ENCODE data around the gene NDRG3.
"Not testable (repeated sequence)": the region's sequence is repeated elsewhere in the genome, so short reads cannot be mapped to it uniquely, and the experiment has no call there.

NDRG3 gene

GRCh38 chr20:36728986-36729385 lies 16.9 kb downstream of the NDRG3 start:
- Histone ChIP-seq H3K27me3 (ENCODE audit: control insufficient read depth, insufficient read depth, low read length) (no peaks in the 10 kb centered on the region), H3K9me3 (replicated peaks; ENCODE audit: low read length) (no peaks in the 10 kb centered on the region), H3K9ac (ENCODE audit: low read depth, low read length) (no peak overlapping the region), H3K4me1 (ENCODE audit: control insufficient read depth, insufficient read depth, low read length) (peaks cover 4% of the 10 kb centered on the region), H3K4me2 (ENCODE audit: low read length) (no peak overlapping the region), H3K4me3 (ENCODE audit: low read length) (no peak overlapping the region), H3K36me3 (ENCODE audit: insufficient read depth, low read length) (no peaks in the 10 kb centered on the region)

- no peaks in the 10 kb centered on the region for H3K36me3 ChIP-seq (ENCODE audit: insufficient read depth, low read length)
- no peak overlapping the region for H3K4me3 ChIP-seq (ENCODE audit: low read length)
- no peak overlapping the region for H3K9ac ChIP-seq (ENCODE audit: low read depth, low read length)
- H3K4me1 ChIP-seq (ENCODE audit: control insufficient read depth, insufficient read depth, low read length) = no peaks in the 10 kb centered on the region
- no peaks in the 10 kb centered on the region for H3K9me3 ChIP-seq (replicated peaks; ENCODE audit: low read length)
- no peaks in the 10 kb centered on the region for H3K27me3 ChIP-seq (ENCODE audit: control insufficient read depth, insufficient read depth, low read length)
- H3K4me2 ChIP-seq (ENCODE audit: low read length) = no peak overlapping the region
These were observed 19.7 kb downstream of the NDRG3 start for GRCh38 chr20:36726168-36726567.

GRCh38 chr20:36720510-36720909 lies 25.4 kb downstream of the NDRG3 start:
- H3K9ac ChIP-seq (ENCODE audit: low read depth, low read length) = no peak overlapping the region
- H3K27me3 ChIP-seq (ENCODE audit: control insufficient read depth, insufficient read depth, low read length) = no peaks in the 10 kb centered on the region

GRCh38 chr20:36717657-36718056 lies 28.2 kb downstream of the NDRG3 start:
- Histone ChIP-seq H3K4me3 (ENCODE audit: low read length) (no peak overlapping the region), H3K9me3 (replicated peaks; ENCODE audit: low read length) (no peaks in the 10 kb centered on the region), H3K4me1 (ENCODE audit: control insufficient read depth, insufficient read depth, low read length) (no peaks in the 10 kb centered on the region), H3K9ac (ENCODE audit: low read depth, low read length) (no peak overlapping the region), H3K4me2 (ENCODE audit: low read length) (no peak overlapping the region), H3K27me3 (ENCODE audit: control insufficient read depth, insufficient read depth, low read length) (no peaks in the 10 kb centered on the region), H3K36me3 (ENCODE audit: insufficient read depth, low read length) (no peaks in the 10 kb centered on the region)

More at GRCh38 chr20:36720510-36720909, 25.4 kb downstream of the NDRG3 start:
- Histone ChIP-seq H3K36me3 (ENCODE audit: insufficient read depth, low read length) (no peaks in the 10 kb centered on the region), H3K4me3 (ENCODE audit: low read length) (no peak overlapping the region), H3K4me2 (ENCODE audit: low read length) (no peak overlapping the region), H3K9me3 (replicated peaks; ENCODE audit: low read length) (no peaks in the 10 kb centered on the region), H3K4me1 (ENCODE audit: control insufficient read depth, insufficient read depth, low read length) (no peaks in the 10 kb centered on the region)

GRCh38 chr20:36717021-36717420 lies 28.9 kb downstream of the NDRG3 start:
- Histone ChIP-seq H3K4me2 (ENCODE audit: low read length) (no peak overlapping the region), H3K27me3 (ENCODE audit: control insufficient read depth, insufficient read depth, low read length) (no peaks in the 10 kb centered on the region), H3K4me1 (ENCODE audit: control insufficient read depth, insufficient read depth, low read length) (no peaks in the 10 kb centered on the region), H3K9ac (ENCODE audit: low read depth, low read length) (no peak overlapping the region), H3K4me3 (ENCODE audit: low read length) (no peak overlapping the region), H3K36me3 (ENCODE audit: insufficient read depth, low read length) (no peaks in the 10 kb centered on the region), H3K9me3 (replicated peaks; ENCODE audit: low read length) (no peaks in the 10 kb centered on the region)

GRCh38 chr20:36712775-36713174 lies 33.1 kb downstream of the NDRG3 start:
- no peaks in the 10 kb centered on the region for H3K9me3 ChIP-seq (replicated peaks; ENCODE audit: low read length)
- no peaks in the 10 kb centered on the region for H3K27me3 ChIP-seq (ENCODE audit: control insufficient read depth, insufficient read depth, low read length)
- no peaks in the 10 kb centered on the region for H3K4me1 ChIP-seq (ENCODE audit: control insufficient read depth, insufficient read depth, low read length)
- no peaks in the 10 kb centered on the region for H3K36me3 ChIP-seq (ENCODE audit: insufficient read depth, low read length)
- H3K4me2 ChIP-seq (ENCODE audit: low read length) = no peak overlapping the region
- no peak overlapping the region for H3K9ac ChIP-seq (ENCODE audit: low read depth, low read length)
- H3K4me3 ChIP-seq (ENCODE audit: low read length) = no peak overlapping the region

- Histone ChIP-seq H3K36me3 (ENCODE audit: insufficient read depth, low read length) (no peaks in the 10 kb centered on the region), H3K4me3 (ENCODE audit: low read length) (no peak overlapping the region), H3K4me1 (ENCODE audit: control insufficient read depth, insufficient read depth, low read length) (no peaks in the 10 kb centered on the region), H3K9me3 (replicated peaks; ENCODE audit: low read length) (no peaks in the 10 kb centered on the region), H3K9ac (ENCODE audit: low read depth, low read length) (no peak overlapping the region), H3K27me3 (ENCODE audit: control insufficient read depth, insufficient read depth, low read length) (no peaks in the 10 kb centered on the region), H3K4me2 (ENCODE audit: low read length) (no peak overlapping the region)
These were observed 36.8 kb downstream of the NDRG3 start for GRCh38 chr20:36709126-36709525.

- Histone ChIP-seq H3K4me1 (ENCODE audit: control insufficient read depth, insufficient read depth, low read length) (no peaks in the 10 kb centered on the region), H3K4me3 (ENCODE audit: low read length) (no peak overlapping the region), H3K36me3 (ENCODE audit: insufficient read depth, low read length) (no peaks in the 10 kb centered on the region), H3K4me2 (ENCODE audit: low read length) (no peak overlapping the region), H3K27me3 (ENCODE audit: control insufficient read depth, insufficient read depth, low read length) (no peaks in the 10 kb centered on the region), H3K9me3 (replicated peaks; ENCODE audit: low read length) (no peaks in the 10 kb centered on the region), H3K9ac (ENCODE audit: low read depth, low read length) (no peak overlapping the region)
These were observed 42.4 kb downstream of the NDRG3 start for GRCh38 chr20:36703530-36703929.

- no peaks in the 10 kb centered on the region for H3K36me3 ChIP-seq (ENCODE audit: insufficient read depth, low read length)
These were observed 45.5 kb downstream of the NDRG3 start for GRCh38 chr20:36700438-36700837.

GRCh38 chr20:36695467-36695866 lies 50.4 kb downstream of the NDRG3 start:
- not testable (repeated sequence) for H3K4me3 ChIP-seq (ENCODE audit: low read length); H3K9ac ChIP-seq (ENCODE audit: low read depth, low read length); H3K36me3 ChIP-seq (ENCODE audit: insufficient read depth, low read length); H3K4me2 ChIP-seq (ENCODE audit: low read length); H3K9me3 ChIP-seq (replicated peaks; ENCODE audit: low read length); H3K4me1 ChIP-seq (ENCODE audit: control insufficient read depth, insufficient read depth, low read length); H3K27me3 ChIP-seq (ENCODE audit: control insufficient read depth, insufficient read depth, low read length)

More at GRCh38 chr20:36700438-36700837, 45.5 kb downstream of the NDRG3 start:
- Histone ChIP-seq H3K4me2 (ENCODE audit: low read length) (no peak overlapping the region), H3K9me3 (replicated peaks; ENCODE audit: low read length) (no peaks in the 10 kb centered on the region), H3K27me3 (ENCODE audit: control insufficient read depth, insufficient read depth, low read length) (no peaks in the 10 kb centered on the region), H3K4me3 (ENCODE audit: low read length) (no peak overlapping the region), H3K4me1 (ENCODE audit: control insufficient read depth, insufficient read depth, low read length) (no peaks in the 10 kb centered on the region), H3K9ac (ENCODE audit: low read depth, low read length) (no peak overlapping the region)

- Histone ChIP-seq H3K4me2 (ENCODE audit: low read length) (no peak overlapping the region), H3K9ac (ENCODE audit: low read depth, low read length) (no peak overlapping the region), H3K27me3 (ENCODE audit: control insufficient read depth, insufficient read depth, low read length) (no peaks in the 10 kb centered on the region), H3K4me1 (ENCODE audit: control insufficient read depth, insufficient read depth, low read length) (no peaks in the 10 kb centered on the region), H3K9me3 (replicated peaks; ENCODE audit: low read length) (no peaks in the 10 kb centered on the region), H3K36me3 (ENCODE audit: insufficient read depth, low read length) (no peaks in the 10 kb centered on the region), H3K4me3 (ENCODE audit: low read length) (no peak overlapping the region)
These were observed 57.3 kb downstream of the NDRG3 start for GRCh38 chr20:36688630-36689029.

GRCh38 chr20:36687850-36688249 lies 58.0 kb downstream of the NDRG3 start:
- Histone ChIP-seq H3K4me2 (ENCODE audit: low read length) (no peak overlapping the region), H3K9me3 (replicated peaks; ENCODE audit: low read length) (no peaks in the 10 kb centered on the region), H3K4me3 (ENCODE audit: low read length) (no peak overlapping the region), H3K27me3 (ENCODE audit: control insufficient read depth, insufficient read depth, low read length) (no peaks in the 10 kb centered on the region), H3K36me3 (ENCODE audit: insufficient read depth, low read length) (no peaks in the 10 kb centered on the region), H3K9ac (ENCODE audit: low read depth, low read length) (no peak overlapping the region), H3K4me1 (ENCODE audit: control insufficient read depth, insufficient read depth, low read length) (no peaks in the 10 kb centered on the region)
